ENCODE measurements around the gene LPAR5. TPM values are rescaled to one million over a fixed set of nuclear protein-coding genes. Genes with fewer than 3 reads are reported as not detected.

The LPAR5 gene
- total RNA-seq, 1 experiment from 2014 or later = 0.20 TPM

DNA sequence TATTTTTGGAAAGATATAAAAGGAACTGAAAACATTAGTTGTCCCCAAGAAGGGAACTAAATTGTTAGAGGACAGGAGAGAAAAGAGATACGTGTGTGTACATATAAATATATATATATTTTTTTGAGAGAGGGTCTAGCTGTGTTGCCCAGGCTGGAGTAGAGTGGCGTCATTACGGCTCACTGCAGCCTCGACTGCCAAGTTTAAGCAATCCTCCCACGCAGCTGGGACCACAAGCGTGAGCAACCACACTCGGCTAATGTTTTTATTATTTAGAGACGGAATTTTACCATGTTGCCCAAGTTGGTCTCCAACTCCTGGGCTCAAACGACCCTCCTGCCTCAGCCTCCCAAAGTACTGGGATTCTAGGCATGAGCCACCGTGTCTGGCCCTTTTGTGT, 51.5 kb downstream of the LPAR5 start:
- Mint-ChIP-seq H3K36me3 (peaks cover 75% of the 10 kb centered on the region), H3K27me3 (ENCODE audit: low read depth) (no peaks in the 10 kb centered on the region), H3K4me1 (no peaks in the 10 kb centered on the region), H3K27ac (no peak overlapping the region), H3K9me3 (no peaks in the 10 kb centered on the region), H3K4me3 (no peak overlapping the region)
- ChIA-PET CTCF (no interaction called here), POLR2A (no interaction called here)
- DNase-seq (ENCODE audit: low spot score) (no peak), ATAC-seq (no peak)
- TF ChIP-seq, protein P1, sequence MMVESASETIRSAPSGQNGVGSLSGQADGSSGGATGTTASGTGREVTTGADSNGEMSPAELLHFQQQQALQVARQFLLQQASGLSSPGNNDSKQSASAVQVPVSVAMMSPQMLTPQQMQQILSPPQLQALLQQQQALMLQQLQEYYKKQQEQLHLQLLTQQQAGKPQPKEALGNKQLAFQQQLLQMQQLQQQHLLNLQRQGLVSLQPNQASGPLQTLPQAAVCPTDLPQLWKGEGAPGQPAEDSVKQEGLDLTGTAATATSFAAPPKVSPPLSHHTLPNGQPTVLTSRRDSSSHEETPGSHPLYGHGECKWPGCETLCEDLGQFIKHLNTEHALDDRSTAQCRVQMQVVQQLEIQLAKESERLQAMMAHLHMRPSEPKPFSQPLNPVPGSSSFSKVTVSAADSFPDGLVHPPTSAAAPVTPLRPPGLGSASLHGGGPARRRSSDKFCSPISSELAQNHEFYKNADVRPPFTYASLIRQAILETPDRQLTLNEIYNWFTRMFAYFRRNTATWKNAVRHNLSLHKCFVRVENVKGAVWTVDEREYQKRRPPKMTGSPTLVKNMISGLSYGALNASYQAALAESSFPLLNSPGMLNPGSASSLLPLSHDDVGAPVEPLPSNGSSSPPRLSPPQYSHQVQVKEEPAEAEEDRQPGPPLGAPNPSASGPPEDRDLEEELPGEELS (CRISPR knock-in tag; IDR thresholded peaks at IDR 0.05) = no peak
- TF ChIP-seq ZNF121 (CRISPR knock-in tag; IDR thresholded peaks at IDR 0.05) = 0 out of 2 replicates have a peak, but pooled peaks have one; percentile 43

- no peaks in the 10 kb centered on the region for H3K4me1 Mint-ChIP-seq
- CTCF ChIA-PET = interaction anchor here (1.0 to 2.4 kb wide), 4 partner anchors 12 to 29 kb away, joined by 3 to 11 read pairs (median 4); partner anchors contain the start of gene NOP2
- peaks cover 72% of the 10 kb centered on the region for H3K36me3 Mint-ChIP-seq
- H3K27ac Mint-ChIP-seq = no peak overlapping the region
- no peak for DNase-seq (ENCODE audit: low spot score)
- TF ChIP-seq PRRX2 (CRISPR knock-in tag; IDR thresholded peaks at IDR 0.05) (no peak), CREB1 (CRISPR knock-in tag; IDR thresholded peaks at IDR 0.05) (no peak), MYBL2 (CRISPR knock-in tag; IDR thresholded peaks at IDR 0.05) (no peak), EMX1 (CRISPR knock-in tag; IDR thresholded peaks at IDR 0.05) (no peak), ELF4 (CRISPR knock-in tag; IDR thresholded peaks at IDR 0.05; ENCODE audit: low read depth) (no peak), NFATC4 (CRISPR knock-in tag; IDR thresholded peaks at IDR 0.05) (no peak), ZBTB21 (CRISPR knock-in tag; IDR thresholded peaks at IDR 0.05; ENCODE audit: borderline replicate concordance) (no peak), ZNF532 (CRISPR knock-in tag; IDR thresholded peaks at IDR 0.05; ENCODE audit: borderline replicate concordance) (no peak), TP53 (CRISPR knock-in tag; IDR thresholded peaks at IDR 0.05) (no peak), RELA (CRISPR knock-in tag; IDR thresholded peaks at IDR 0.05; ENCODE audit: borderline replicate concordance) (no peak), NFYB (CRISPR knock-in tag; conservative IDR thresholded peaks at IDR 0.05; ENCODE audit: low read depth) (no peak), FOXP1 (CRISPR knock-in tag; IDR thresholded peaks at IDR 0.05; ENCODE audit: borderline replicate concordance) (no peak), RORB (CRISPR knock-in tag; IDR thresholded peaks at IDR 0.05) (no peak), KAT7 (CRISPR knock-in tag; IDR thresholded peaks at IDR 0.05; ENCODE audit: borderline replicate concordance) (no peak), SP1 (CRISPR knock-in tag; conservative IDR thresholded peaks at IDR 0.05) (no peak)
- TF ChIP-seq, protein P2, sequence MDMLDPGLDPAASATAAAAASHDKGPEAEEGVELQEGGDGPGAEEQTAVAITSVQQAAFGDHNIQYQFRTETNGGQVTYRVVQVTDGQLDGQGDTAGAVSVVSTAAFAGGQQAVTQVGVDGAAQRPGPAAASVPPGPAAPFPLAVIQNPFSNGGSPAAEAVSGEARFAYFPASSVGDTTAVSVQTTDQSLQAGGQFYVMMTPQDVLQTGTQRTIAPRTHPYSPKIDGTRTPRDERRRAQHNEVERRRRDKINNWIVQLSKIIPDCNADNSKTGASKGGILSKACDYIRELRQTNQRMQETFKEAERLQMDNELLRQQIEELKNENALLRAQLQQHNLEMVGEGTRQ (CRISPR knock-in tag; IDR thresholded peaks at IDR 0.05) = no peak
- no peak for ATAC-seq
- POLR2A ChIA-PET = interaction anchor here (0.6 to 1.2 kb wide), 2 partner anchors 23 to 30 kb away, joined by 3 read pairs; no protein-coding TSS in a partner anchor
- no peaks in the 10 kb centered on the region for H3K27me3 Mint-ChIP-seq (ENCODE audit: low read depth)
- no peak overlapping the region for H3K4me3 Mint-ChIP-seq
- no peaks in the 10 kb centered on the region for H3K9me3 Mint-ChIP-seq
These were observed 52.8 kb downstream of the LPAR5 start for GRCh38 chr12:6582959-6583358.

Measured in WTC11 (cell line).